K562 (cell line): Measurements from ENCODE around the gene GINS2. TPM values are rescaled to one million over a fixed set of nuclear protein-coding genes. Genes with fewer than 3 reads are reported as not detected.
A peak's percentile ranks its signal among the peaks of the same experiment; 100 is the strongest.

Source experiments
- ATAC-seq: fragments of 200-7000 bp; cut with Tn5 transposase; 3 replicates; pipeline ENCODE4 v1.9.1; 2020; ENCODE audit warnings: moderate library complexity
- BruUV-seq: library from RNA; stranded (reverse); fragments of 400-500 nt; replicated peaks from 2 replicates; lab custom pipeline; 2021; lab: Mats Ljungman, UMichigan
- CTCF ChIA-PET: fragments of 300-600 bp; formaldehyde crosslinking; extraction: SDS; loops from one replicate; lab custom pipeline; 2021; ENCODE audit warnings: low intra/inter-chr PET ratio; lab: Yijun Ruan, JAX
- POLR2A ChIA-PET: fragments of 300-600, 350-650 bp; sonication (Branson Sonifier 250); formaldehyde crosslinking; extraction: SDS; loops from one replicate; lab custom pipeline; 2021; ENCODE audit warnings: antibody characterized with exemption, inconsistent platforms; lab: Yijun Ruan, JAX
- DNase-seq, 4 experiments: peaks; one replicate each; pipeline versions ENCODE4 v3.0.0 to v3.0.0-alpha.2; 2011 to 2018; ENCODE audit warnings: low spot score in 3 of 4, mixed read lengths in 3 of 4; ENCODE audit errors: extremely low read depth in 1 of 4
- FAIRE-seq: peaks from 2 replicates; lab custom pipeline; 2011; peaks lifted over from hg19 to GRCh38; lab: Jason Lieb, UNC
- H2AFZ ChIP-seq: 2 replicates; pipeline ENCODE4 v1.6.0; 2011; ENCODE audit warnings: low read depth, low read length, control low read depth, inconsistent platforms
- H3K27ac ChIP-seq: fragments of 200-600 bp; 3 replicates; pipeline ENCODE4 v1.8.0; 2011; ENCODE audit warnings: low read depth, mild to moderate bottlenecking, control low read depth, inconsistent platforms, low read length, moderate library complexity, mixed read lengths; ENCODE audit errors: extremely low read depth
- H3K27me3 ChIP-seq, 2 experiments: fragments of 300-600 bp in 1 of 2; 2 replicates in 1 of 2; 3 replicates in 1 of 2; pipeline versions ENCODE4 v1.6.0 to v1.8.0; 2011; ENCODE audit warnings: inconsistent platforms in 2 of 2, low read length in 2 of 2, mild to moderate bottlenecking in 1 of 2, mixed read lengths in 1 of 2, moderate library complexity in 1 of 2; ENCODE audit not compliant: control insufficient read depth in 2 of 2, insufficient read depth in 2 of 2
- H3K36me3 ChIP-seq: fragments of 300-600 bp; 3 replicates; pipeline ENCODE4 v1.8.0; 2011; ENCODE audit warnings: mild to moderate bottlenecking, low read length, inconsistent platforms; ENCODE audit not compliant: control insufficient read depth, insufficient read depth
- H3K4me1 ChIP-seq, 2 experiments: fragments of 200-600 bp in 1 of 2; replicated peaks in 1 of 2; 2 replicates in 1 of 2; 3 replicates in 1 of 2; pipeline versions ENCODE4 v1.5.1 to v1.8.0; 2011; ENCODE audit warnings: inconsistent platforms in 2 of 2, low read length in 2 of 2, mild to moderate bottlenecking in 1 of 2, mixed read lengths in 1 of 2, moderate library complexity in 1 of 2; ENCODE audit not compliant: control insufficient read depth in 2 of 2, insufficient read depth in 2 of 2
- H3K4me2 ChIP-seq: 2 replicates; pipeline ENCODE4 v1.6.1; 2011; ENCODE audit warnings: low read length, control low read depth, inconsistent platforms, mixed read lengths; ENCODE audit not compliant: insufficient read depth
- H3K4me3 ChIP-seq: fragments of 200-600 bp; sonication (generic), shearing (Covaris generic); 2 replicates; pipeline ENCODE4 v1.5.1; 2016; ENCODE audit warnings: control low read depth, inconsistent platforms
- H3K79me2 ChIP-seq: fragments of 200-600 bp; 3 replicates; pipeline ENCODE4 v1.8.0; 2011; ENCODE audit warnings: low read length, inconsistent platforms; ENCODE audit not compliant: control insufficient read depth, insufficient read depth
- H3K9ac ChIP-seq, 2 experiments: 2 replicates each; pipeline versions ENCODE4 v1.6.0 to v1.6.1; 2011; ENCODE audit warnings: low read depth in 2 of 2, low read length in 2 of 2, control low read depth in 1 of 2, inconsistent platforms in 1 of 2, mild to moderate bottlenecking in 1 of 2, mixed read lengths in 1 of 2; ENCODE audit not compliant: insufficient read depth in 1 of 2
- H3K9me1 ChIP-seq: one replicate; pipeline ENCODE4 v1.6.0; 2011; ENCODE audit warnings: inconsistent platforms, mild to moderate bottlenecking, low read length, moderate library complexity; ENCODE audit not compliant: control insufficient read depth, insufficient read depth
- H3K9me3 ChIP-seq: replicated peaks from 2 replicates; pipeline ENCODE4 v1.5.1; 2011; ENCODE audit warnings: low read depth, low read length, inconsistent platforms; ENCODE audit not compliant: control insufficient read depth, insufficient read depth
- H4K20me1 ChIP-seq: replicated peaks from 2 replicates; pipeline ENCODE4 v1.6.1; 2011; ENCODE audit warnings: low read length, inconsistent platforms, mixed read lengths; ENCODE audit not compliant: control insufficient read depth, insufficient read depth
- NR0B1 ChIP-seq: fragments of 450-650 bp; IDR thresholded peaks from one replicate; pipeline ENCODE4 v1.6.1; 2018; ENCODE audit warnings: mild to moderate bottlenecking, moderate library complexity; ENCODE audit not compliant: partially characterized antibody
- POLR2AphosphoS2 ChIP-seq: IDR thresholded peaks from 2 replicates; pipeline ENCODE4 v1.6.1; 2012; ENCODE audit warnings: low read length, improper control_type of control experiment
- POLR2G ChIP-seq: fragments of 200-400 bp; formaldehyde crosslinking; IDR thresholded peaks from 2 replicates; pipeline ENCODE4 v1.6.1; 2017; ENCODE audit warnings: low read depth, mild to moderate bottlenecking, antibody characterized with exemption, low read length, moderate library complexity
- RBFOX2 ChIP-seq: fragments of 200-400 bp; formaldehyde crosslinking; IDR thresholded peaks from 2 replicates; pipeline ENCODE4 v1.6.1; 2017; ENCODE audit warnings: low read depth, mild to moderate bottlenecking, low read length, moderate library complexity
- RBM22 ChIP-seq: fragments of 200-400 bp; formaldehyde crosslinking; IDR thresholded peaks from 2 replicates; pipeline ENCODE4 v1.6.1; 2018; ENCODE audit warnings: low read length, low read depth; ENCODE audit not compliant: poor library complexity, severe bottlenecking
- TSHZ1 ChIP-seq: fragments of 250-450 bp; sonication (Bioruptor Pico); IDR thresholded peaks from 2 replicates; pipeline ENCODE4 v1.4.0; 2020; ENCODE audit warnings: mild to moderate bottlenecking, moderate library complexity
- ZNF239 ChIP-seq: fragments of 250-450 bp; sonication (Bioruptor Pico); IDR thresholded peaks from 2 replicates; pipeline ENCODE4 v1.4.0; 2020; ENCODE audit warnings: mild to moderate bottlenecking
- WGBS: fragments of 100-300 bp; shearing (Covaris generic); methylation state at CpG from one replicate; pipeline ENCODE4 v1.1.6; 2016; ENCODE audit warnings: low coverage, mixed read lengths; ENCODE audit not compliant: insufficient coverage; ENCODE audit errors: missing lambda C conversion rate; 5-methylcytosine and 5-hydroxymethylcytosine counted together
- in situ Hi-C: fragments of 300-500 bp; cut with MboI; formaldehyde crosslinking; loops from 4 replicates; pipeline ENCODE4 v1.15.0; 2018; ENCODE audit warnings: inconsistent platforms, mixed read lengths
- intact Hi-C: fragments of 100-400 bp; cut with micrococcal nuclease; formaldehyde crosslinking; loops from 2 replicates; pipeline ENCODE4 v1.14.2; 2022
- polyA plus RNA-seq, 8 experiments: library from polyadenylated mRNA; depleted of rRNA in 4 of 8; stranded (reverse) in 5 of 8; unstranded in 3 of 8; fragments of >200 nt; fragmentation: Nextera tagmentation in 2 of 8; fragmentation: Illumina TruSeq in 1 of 8; extraction: Ambion mirVana in 2 of 8; extraction: Trizol in 1 of 8; gene quantifications; 2 replicates each; pipeline versions ENCODE4 v1.2.1 to v1.2.3, GENCODE V29; 2011 to 2014; ENCODE audit warnings: inconsistent platforms in 1 of 8, missing spikeins in 1 of 8
- total RNA-seq, 7 experiments: library from RNA; depleted of rRNA in 6 of 7; stranded (reverse); fragments of >200 nt in 6 of 7; fragmentation: Illumina TruSeq in 2 of 7; extraction: Trizol in 2 of 7; gene quantifications; 2 replicates each; pipeline versions ENCODE4 v1.2.1 to v1.2.3, GENCODE V29; 2011 to 2021; ENCODE audit warnings: low replicate concordance in 1 of 7

The GINS2 gene
- total and polyA plus RNA-seq, 9 of the 15 experiments (the other 6 are each of a cell fraction or from before 2014, with no cell fraction given) = 40.4 to 76.2 (median 44.6) TPM

GRCh38 chr16:85646976-85647375 is 41.8 kb downstream of the GINS2 start:
- no peaks in the 10 kb centered on the region for H3K27me3 ChIP-seq
- ChIA-PET CTCF (no interaction called here), POLR2A (interaction anchor here (0.6 kb wide), 1 partner anchor 27 kb away, joined by 3 read pairs; no protein-coding TSS in a partner anchor)
- FAIRE-seq = no peak
- no peak for ATAC-seq
- in situ Hi-C loops = no loop called here
- peaks cover 96% of the 10 kb centered on the region for H3K36me3 ChIP-seq
- no peak overlapping the region for H3K9ac ChIP-seq
- intact Hi-C loops = no loop called here
- BruUV-seq = no TSS peak
- no peak overlapping the region for H3K4me3 ChIP-seq
- H2AFZ ChIP-seq = no peak overlapping the region
- 92% methylated on average over 14 of the region's 15 CpGs for WGBS
- peaks cover 87% of the 10 kb centered on the region for H3K79me2 ChIP-seq
- peaks cover 15% of the 10 kb centered on the region for H3K9me1 ChIP-seq
- TF ChIP-seq POLR2AphosphoS2 (0 out of 2 replicates have a peak, but pooled peaks have one; percentile 10), RBFOX2 (no peak), TSHZ1 (CRISPR knock-in tag) (no peak), POLR2G (peak; percentile 7; the same call in 1 of the 2 replicates), ZNF239 (CRISPR knock-in tag) (no peak), RBM22 (peak; percentile 15), NR0B1 (no peak)
- no peaks in the 10 kb centered on the region for H3K9me3 ChIP-seq
- peaks cover 3 to 88% of the 10 kb centered on the region in 2 experiments; a peak in 4 of 5 replicates for H3K4me1 ChIP-seq
- no peak overlapping the region for H3K27ac ChIP-seq
- H3K4me2 ChIP-seq = no peak overlapping the region
- peaks cover 60% of the 10 kb centered on the region for H4K20me1 ChIP-seq
- DNase-seq = no peak
